MM.1S (cell line): ENCODE measurements around the gene CHP1.
A peak's percentile ranks its signal among the peaks of the same experiment; 100 is the strongest.
"Not testable (repeated sequence)": the region's sequence is repeated elsewhere in the genome, so short reads cannot be mapped to it uniquely, and the experiment has no call there.

Experiments used
- DNase-seq: peaks from one replicate; pipeline ENCODE4 v3.0.0-alpha.2; 2015
- H2AFZ ChIP-seq: fragments of 300-600 bp; sonication (generic); 2 replicates; pipeline ENCODE4 v1.6.0; 2016; ENCODE audit warnings: antibody characterized with exemption, low read length
- H3F3A ChIP-seq: fragments of 300-600 bp; sonication (generic); 2 replicates; pipeline ENCODE4 v1.6.1; 2016; ENCODE audit warnings: mild to moderate bottlenecking, antibody characterized with exemption, low read length, moderate library complexity, mixed read lengths; ENCODE audit not compliant: insufficient read depth
- H3K27ac ChIP-seq: fragments of 300-600 bp; sonication (generic); 2 replicates; pipeline ENCODE4 v1.5.1; 2016; ENCODE audit warnings: mild to moderate bottlenecking, low read length
- H3K27me3 ChIP-seq: fragments of 300-600 bp; sonication (generic); replicated peaks from 2 replicates; pipeline ENCODE4 v1.6.0; 2016; ENCODE audit warnings: low read length; ENCODE audit not compliant: insufficient read depth
- H3K36me3 ChIP-seq: fragments of 300-600 bp; sonication (generic); replicated peaks from 2 replicates; pipeline ENCODE4 v1.6.1; 2016; ENCODE audit warnings: mild to moderate bottlenecking, low read length, mixed read lengths; ENCODE audit not compliant: insufficient read depth
- H3K4me1 ChIP-seq: fragments of 300-600 bp; sonication (generic); 2 replicates; pipeline ENCODE4 v1.6.1; 2016; ENCODE audit warnings: low read length, mixed read lengths
- H3K4me2 ChIP-seq: fragments of 300-600 bp; sonication (generic); 2 replicates; pipeline ENCODE4 v1.6.0; 2016; ENCODE audit warnings: low read depth, low read length
- H3K4me3 ChIP-seq: fragments of 300-600 bp; sonication (generic); 2 replicates; pipeline ENCODE4 v1.5.1; 2016; ENCODE audit warnings: low read length, mixed read lengths
- H3K79me2 ChIP-seq: fragments of 300-600 bp; sonication (generic); 2 replicates; pipeline ENCODE4 v1.6.1; 2016; ENCODE audit warnings: mixed run types, low read length, mixed read lengths
- H3K9ac ChIP-seq: fragments of 300-600 bp; sonication (generic); 2 replicates; pipeline ENCODE4 v1.6.1; 2016; ENCODE audit warnings: low read length, mixed read lengths
- H3K9me2 ChIP-seq: fragments of 300-600 bp; sonication (generic); replicated peaks from 2 replicates; pipeline ENCODE4 v1.6.1; 2016; ENCODE audit warnings: mild to moderate bottlenecking, low read length, mixed read lengths; ENCODE audit not compliant: insufficient read depth
- H3K9me3 ChIP-seq: fragments of 300-600 bp; sonication (generic); replicated peaks from 2 replicates; pipeline ENCODE4 v1.6.1; 2016; ENCODE audit warnings: mild to moderate bottlenecking, low read length, mixed read lengths; ENCODE audit not compliant: insufficient read depth
- H4K20me1 ChIP-seq: fragments of 300-600 bp; sonication (generic); 2 replicates; pipeline ENCODE4 v1.6.1; 2016; ENCODE audit warnings: mild to moderate bottlenecking, low read length, moderate library complexity, mixed read lengths; ENCODE audit not compliant: insufficient read depth
- EZH2 ChIP-seq: fragments of 300-600 bp; sonication (generic); optimal IDR thresholded peaks from 2 replicates; pipeline ENCODE3; 2017; ENCODE audit warnings: low read depth, mild to moderate bottlenecking, antibody characterized with exemption, low read length, mixed read lengths
- EZH2phosphoT487 ChIP-seq: fragments of 300-600 bp; sonication (generic); IDR thresholded peaks from 2 replicates; pipeline ENCODE4 v1.6.1; 2018; ENCODE audit warnings: antibody characterized with exemption, low read length
- TF ChIP-seq, protein P1 (sequence below): fragments of 300-600 bp; sonication (generic); IDR thresholded peaks from 2 replicates; pipeline ENCODE4 v1.5.1; 2016; ENCODE audit warnings: antibody characterized with exemption, low read length, mixed read lengths

Gene CHP1

DNA sequence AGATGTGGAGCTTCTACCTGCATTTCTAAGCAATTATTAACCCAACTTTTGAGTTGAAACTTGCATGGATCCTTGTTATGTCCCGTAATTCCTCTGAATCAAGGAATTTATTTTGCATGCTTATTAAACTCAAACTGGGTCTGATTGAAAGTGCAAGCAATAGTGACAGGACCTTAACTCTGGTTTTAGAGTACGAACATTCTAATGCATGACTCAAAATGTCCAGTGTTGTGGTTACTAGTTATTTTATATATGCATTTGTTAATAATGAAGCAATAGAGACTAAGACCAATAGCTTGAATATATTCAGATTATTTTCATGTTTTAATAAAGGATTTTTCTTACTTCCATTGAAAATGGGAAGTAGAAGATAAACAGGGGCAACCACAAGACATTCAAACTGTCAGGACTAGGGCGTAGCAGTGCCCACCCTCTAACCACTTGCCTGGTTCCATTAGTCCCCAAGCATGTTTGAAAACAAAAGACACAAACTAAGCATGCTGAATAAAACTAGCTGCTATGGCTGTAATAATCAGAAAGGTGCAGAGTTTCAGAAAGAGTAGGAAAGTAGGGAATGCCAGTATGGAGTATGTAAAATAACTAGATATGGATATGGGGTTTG is 73.2 kb downstream of the CHP1 start:
- Histone ChIP-seq H3F3A (peaks cover 4% of the 10 kb centered on the region; the same call in 1 of the 2 replicates), H3K4me3 (no peak overlapping the region), H3K9me2 (no peaks in the 10 kb centered on the region), H4K20me1 (0 out of 2 replicates have a peak, but pooled peaks cover 4% of the 10 kb centered on the region), H3K27ac (no peak overlapping the region), H3K9ac (no peak overlapping the region), H3K4me2 (no peak overlapping the region), H3K4me1 (no peaks in the 10 kb centered on the region), H3K79me2 (0 out of 2 replicates have a peak, but pooled peaks cover 3% of the 10 kb centered on the region), H3K9me3 (no peaks in the 10 kb centered on the region), H3K36me3 (no peaks in the 10 kb centered on the region), H3K27me3 (no peaks in the 10 kb centered on the region), H2AFZ (no peak overlapping the region)
- DNase-seq, result no peak
- TF ChIP-seq EZH2 (no peak), EZH2phosphoT487 (no peak)
- TF ChIP-seq, protein P1, sequence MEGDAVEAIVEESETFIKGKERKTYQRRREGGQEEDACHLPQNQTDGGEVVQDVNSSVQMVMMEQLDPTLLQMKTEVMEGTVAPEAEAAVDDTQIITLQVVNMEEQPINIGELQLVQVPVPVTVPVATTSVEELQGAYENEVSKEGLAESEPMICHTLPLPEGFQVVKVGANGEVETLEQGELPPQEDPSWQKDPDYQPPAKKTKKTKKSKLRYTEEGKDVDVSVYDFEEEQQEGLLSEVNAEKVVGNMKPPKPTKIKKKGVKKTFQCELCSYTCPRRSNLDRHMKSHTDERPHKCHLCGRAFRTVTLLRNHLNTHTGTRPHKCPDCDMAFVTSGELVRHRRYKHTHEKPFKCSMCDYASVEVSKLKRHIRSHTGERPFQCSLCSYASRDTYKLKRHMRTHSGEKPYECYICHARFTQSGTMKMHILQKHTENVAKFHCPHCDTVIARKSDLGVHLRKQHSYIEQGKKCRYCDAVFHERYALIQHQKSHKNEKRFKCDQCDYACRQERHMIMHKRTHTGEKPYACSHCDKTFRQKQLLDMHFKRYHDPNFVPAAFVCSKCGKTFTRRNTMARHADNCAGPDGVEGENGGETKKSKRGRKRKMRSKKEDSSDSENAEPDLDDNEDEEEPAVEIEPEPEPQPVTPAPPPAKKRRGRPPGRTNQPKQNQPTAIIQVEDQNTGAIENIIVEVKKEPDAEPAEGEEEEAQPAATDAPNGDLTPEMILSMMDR, result no peak

DNA sequence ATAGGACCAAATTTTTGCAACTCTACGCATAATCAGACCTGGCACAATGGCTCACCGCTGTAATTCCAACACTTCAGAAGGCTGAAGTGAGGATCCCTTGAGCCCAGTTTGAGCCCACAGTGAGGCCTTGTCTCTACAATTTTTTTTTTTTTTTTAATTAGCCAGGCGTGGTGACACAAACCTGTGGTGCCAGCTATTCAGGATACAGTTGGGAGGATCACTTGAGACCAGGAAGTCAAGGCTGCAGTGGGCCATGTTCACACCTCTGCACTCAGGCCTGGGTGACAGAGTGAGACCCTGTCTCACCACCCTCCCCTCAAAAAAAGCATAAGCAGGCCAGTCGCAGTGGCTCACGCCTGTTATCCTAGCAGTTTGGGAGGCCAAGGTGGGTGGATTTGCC is 76.6 kb downstream of the CHP1 start:
- no peaks in the 10 kb centered on the region for H3K36me3 ChIP-seq
- H3K79me2 ChIP-seq, result no peaks in the 10 kb centered on the region
- H3K9me2 ChIP-seq, result no peaks in the 10 kb centered on the region
- DNase-seq, result no peak
- H3K4me3 ChIP-seq, result no peak overlapping the region
- H3K4me1 ChIP-seq, result no peaks in the 10 kb centered on the region
- 0 out of 2 replicates have a peak, but pooled peaks cover 4% of the 10 kb centered on the region for H4K20me1 ChIP-seq
- no peak overlapping the region for H3K27ac ChIP-seq
- H3K9ac ChIP-seq, result no peak overlapping the region
- no peak overlapping the region for H2AFZ ChIP-seq
- no peaks in the 10 kb centered on the region for H3K27me3 ChIP-seq
- H3F3A ChIP-seq, result peaks cover 10% of the 10 kb centered on the region; the same call in 1 of the 2 replicates
- no peak overlapping the region for H3K4me2 ChIP-seq
- H3K9me3 ChIP-seq, result no peaks in the 10 kb centered on the region
- TF ChIP-seq, protein P1, result no peak
- TF ChIP-seq EZH2phosphoT487, result no peak
- TF ChIP-seq EZH2, result no peak

DNA sequence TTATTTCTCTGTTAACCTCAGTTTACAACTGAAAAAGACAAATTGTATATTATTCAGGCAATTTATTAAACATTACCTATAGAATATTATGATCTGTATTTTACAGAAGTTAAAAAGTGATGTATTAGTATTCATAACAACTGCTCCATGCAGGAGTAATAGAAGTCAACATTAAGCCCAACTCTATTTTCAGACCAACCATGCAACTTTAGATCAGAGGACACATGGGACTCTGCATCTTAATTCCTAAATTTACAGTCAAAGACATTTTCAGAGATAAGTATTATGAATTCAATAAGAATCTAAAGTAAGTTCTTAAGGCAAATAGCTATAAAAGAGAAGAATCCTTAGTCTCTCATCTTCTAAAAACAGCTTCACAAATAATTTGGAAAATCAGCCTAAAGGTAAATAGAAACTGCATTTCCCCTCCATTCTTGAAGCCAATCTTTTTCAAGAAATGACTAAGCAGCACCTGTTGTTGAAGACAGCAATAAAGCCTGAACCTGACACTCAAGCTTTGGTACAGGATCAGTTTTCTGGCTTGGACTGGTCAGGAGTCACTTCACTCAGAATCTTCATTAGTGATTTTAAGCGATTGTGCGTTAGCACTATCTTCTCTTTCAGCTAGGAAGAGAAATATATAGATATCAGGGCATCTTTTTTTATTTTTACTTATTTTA is 78.3 kb downstream of the CHP1 start:
- H3K27me3 ChIP-seq, result no peaks in the 10 kb centered on the region
- no peak overlapping the region for H3K4me3 ChIP-seq
- H3K79me2 ChIP-seq, result no peaks in the 10 kb centered on the region
- H3K27ac ChIP-seq, result peak overlapping the region; percentile 1; the same call in 1 of the 2 replicates
- H3K9ac ChIP-seq, result no peak overlapping the region
- peaks cover 10% of the 10 kb centered on the region; the same call in 1 of the 2 replicates for H3F3A ChIP-seq
- H3K4me2 ChIP-seq, result no peak overlapping the region
- no peaks in the 10 kb centered on the region for H3K4me1 ChIP-seq
- H3K36me3 ChIP-seq, result no peaks in the 10 kb centered on the region; the same call in 1 of the 2 replicates
- no peak overlapping the region for H2AFZ ChIP-seq
- peak; percentile 15 for DNase-seq
- TF ChIP-seq EZH2, result no peak
- TF ChIP-seq EZH2phosphoT487, result no peak
- TF ChIP-seq, protein P1, result no peak
- 0 out of 2 replicates have a peak, but pooled peaks cover 4% of the 10 kb centered on the region for H4K20me1 ChIP-seq
- no peaks in the 10 kb centered on the region for H3K9me2 ChIP-seq
- no peaks in the 10 kb centered on the region for H3K9me3 ChIP-seq

DNA sequence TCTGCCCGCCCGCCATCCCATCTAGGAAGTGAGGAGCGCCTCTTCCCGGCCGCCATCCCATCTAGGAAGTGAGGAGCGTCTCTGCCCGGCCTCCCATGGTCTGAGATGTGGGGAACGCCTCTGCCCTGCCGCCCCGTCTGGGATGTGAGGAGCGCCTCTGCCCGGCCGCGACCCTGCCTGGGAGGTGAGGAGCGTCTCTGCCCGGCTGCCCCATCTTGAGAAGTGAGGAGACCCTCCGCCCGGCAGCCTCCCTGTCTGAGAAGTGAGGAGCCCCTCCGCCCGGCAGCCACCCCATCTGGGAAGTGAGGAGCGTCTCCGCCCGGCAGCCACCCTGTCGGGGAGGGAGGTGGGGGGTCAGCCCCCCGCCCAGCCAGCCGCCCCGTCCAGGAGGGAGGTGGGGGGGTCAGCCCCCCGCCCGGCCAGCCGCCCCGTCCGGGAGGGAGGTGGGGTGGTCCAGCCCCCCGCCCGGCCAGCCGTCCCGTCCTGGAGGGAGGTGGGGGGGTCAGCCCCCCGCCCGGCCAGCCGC is 89.8 kb downstream of the CHP1 start:
- not testable (repeated sequence) for DNase-seq, H3K27ac ChIP-seq, H3K4me2 ChIP-seq, H3K4me1 ChIP-seq, H3K9me2 ChIP-seq, H3K27me3 ChIP-seq, H2AFZ ChIP-seq, H3K9ac ChIP-seq, H3K9me3 ChIP-seq, H3K79me2 ChIP-seq, H3K36me3 ChIP-seq, H4K20me1 ChIP-seq, H3K4me3 ChIP-seq
- H3F3A ChIP-seq, result peaks cover 16% of the 10 kb centered on the region; the same call in 1 of the 2 replicates
